ENCODE measurements around the gene RAB24.

DNA sequence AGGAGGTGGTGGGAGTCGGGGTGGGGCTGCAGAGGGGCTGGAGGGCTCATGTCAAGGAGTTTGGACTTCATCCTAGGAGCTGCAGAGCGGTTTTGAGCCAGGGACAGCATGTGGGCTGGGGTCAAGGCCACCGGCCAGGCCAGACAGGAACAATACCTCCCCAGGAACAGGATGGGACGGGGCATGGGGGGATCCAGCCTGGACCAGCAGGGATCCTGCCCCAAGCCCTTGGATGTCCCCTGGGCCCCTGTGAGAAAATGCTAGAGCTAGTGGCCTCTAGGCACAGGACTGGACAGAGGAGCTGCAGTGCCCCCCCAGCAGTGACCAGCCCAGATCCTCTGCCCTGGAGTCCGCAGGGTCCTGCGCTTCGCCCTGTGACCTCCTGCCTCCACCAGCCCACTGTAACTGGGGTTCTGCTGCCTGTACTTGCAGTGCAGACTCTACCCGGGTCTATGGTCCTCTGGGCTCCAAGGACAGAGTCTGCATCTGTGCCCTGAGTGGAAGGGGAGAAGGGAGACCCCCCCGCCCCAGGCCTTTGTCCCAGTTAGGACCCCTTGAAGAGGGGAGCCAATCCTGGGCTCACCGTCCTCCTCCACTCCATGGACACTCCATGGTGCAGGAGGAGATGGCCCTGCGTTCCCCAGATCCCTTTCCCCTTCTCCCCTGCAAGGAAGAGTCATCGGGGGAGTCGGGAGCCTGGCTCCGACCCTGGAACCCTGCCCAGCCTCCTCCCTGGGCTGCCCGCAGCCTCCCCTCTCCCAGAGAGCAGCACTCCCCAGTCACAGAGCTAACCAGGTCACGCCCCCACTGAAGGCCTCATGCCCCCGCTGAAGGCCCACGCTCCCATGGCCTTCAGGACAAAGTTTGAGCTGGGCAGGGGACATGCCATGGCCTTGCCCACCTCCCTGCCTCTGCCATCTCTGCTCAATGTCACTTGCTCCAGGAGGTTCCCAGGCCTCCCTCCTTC lies 11.1 kb upstream of the RAB24 start:
- TF ChIP-seq, protein P1, sequence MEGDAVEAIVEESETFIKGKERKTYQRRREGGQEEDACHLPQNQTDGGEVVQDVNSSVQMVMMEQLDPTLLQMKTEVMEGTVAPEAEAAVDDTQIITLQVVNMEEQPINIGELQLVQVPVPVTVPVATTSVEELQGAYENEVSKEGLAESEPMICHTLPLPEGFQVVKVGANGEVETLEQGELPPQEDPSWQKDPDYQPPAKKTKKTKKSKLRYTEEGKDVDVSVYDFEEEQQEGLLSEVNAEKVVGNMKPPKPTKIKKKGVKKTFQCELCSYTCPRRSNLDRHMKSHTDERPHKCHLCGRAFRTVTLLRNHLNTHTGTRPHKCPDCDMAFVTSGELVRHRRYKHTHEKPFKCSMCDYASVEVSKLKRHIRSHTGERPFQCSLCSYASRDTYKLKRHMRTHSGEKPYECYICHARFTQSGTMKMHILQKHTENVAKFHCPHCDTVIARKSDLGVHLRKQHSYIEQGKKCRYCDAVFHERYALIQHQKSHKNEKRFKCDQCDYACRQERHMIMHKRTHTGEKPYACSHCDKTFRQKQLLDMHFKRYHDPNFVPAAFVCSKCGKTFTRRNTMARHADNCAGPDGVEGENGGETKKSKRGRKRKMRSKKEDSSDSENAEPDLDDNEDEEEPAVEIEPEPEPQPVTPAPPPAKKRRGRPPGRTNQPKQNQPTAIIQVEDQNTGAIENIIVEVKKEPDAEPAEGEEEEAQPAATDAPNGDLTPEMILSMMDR (IDR thresholded peaks at IDR 0.05), result no peak
- no peak for TF ChIP-seq POLR2A (IDR thresholded peaks at IDR 0.05)
